Testis (tissue), 5 donors: ENCODE data around the gene EXOC5. TPM values are rescaled to one million over a fixed set of nuclear protein-coding genes. Genes with fewer than 3 reads are reported as not detected.
A peak's percentile ranks its signal among the peaks of the same experiment; 100 is the strongest.

Experiments used
- DNase-seq: peaks from one replicate; pipeline ENCODE4 v3.0.0-alpha.2; 2019
- H3K27ac ChIP-seq, 2 donors: fragments of 200-600 bp; sonication (generic); one replicate each; pipeline ENCODE4 v1.5.1; 2019
- H3K27me3 ChIP-seq: fragments of 200-600 bp; sonication (generic); one replicate; pipeline ENCODE4 v1.5.1; 2019
- H3K36me3 ChIP-seq: fragments of 200-600 bp; sonication (generic); one replicate; pipeline ENCODE4 v1.5.1; 2017; ENCODE audit warnings: low read depth; ENCODE audit errors: missing control alignments
- H3K4me1 ChIP-seq: fragments of 200-600 bp; sonication (generic); one replicate; pipeline ENCODE4 v1.5.1; 2019
- H3K4me3 ChIP-seq, 2 donors: fragments of 200-600 bp; sonication (generic); one replicate each; pipeline ENCODE4 v1.5.1; 2017 to 2019
- H3K9me3 ChIP-seq: fragments of 200-600 bp; sonication (generic); one replicate; pipeline ENCODE4 v1.5.1; 2017
- CTCF ChIP-seq, 3 experiments: fragments of 450-650 bp in 2 of 3; fragments of 200-600 bp in 1 of 3; sonication (generic) in 1 of 3; IDR thresholded peaks; one replicate each; pipeline ENCODE4 v1.5.1; 2016 to 2019; ENCODE audit warnings: antibody characterized with exemption in 3 of 3, mild to moderate bottlenecking in 2 of 3, moderate library complexity in 1 of 3
- POLR2A ChIP-seq: fragments of 450-650 bp; IDR thresholded peaks from one replicate; pipeline ENCODE4 v1.6.1; 2017; ENCODE audit warnings: antibody characterized with exemption, mild to moderate bottlenecking, moderate library complexity
- WGBS, 2 donors: methylation state at CpG; one replicate each; pipeline ENCODE4 v1.1.5; 2018; 5-methylcytosine and 5-hydroxymethylcytosine counted together
- intact Hi-C: fragments of 100-400 bp; cut with DNase I; formaldehyde crosslinking; loops from one replicate; pipeline ENCODE4 v1.15.1; 2023; ENCODE audit warnings: low total_unique reads
- long read RNA-seq, 2 donors: transcript quantifications; one replicate each; lab custom pipeline, GENCODE V29; 2026
- polyA plus RNA-seq: library from polyadenylated mRNA; stranded (reverse); fragments of 350-450 nt; fragmentation: Illumina TruSeq; extraction: RNeasy Lipid Tissue Mini Kit (QIAGEN cat#74804); gene quantifications from one replicate; pipeline ENCODE4 v1.2.3, GENCODE V29; 2014; ENCODE audit warnings: low read depth, low replicate concordance; ENCODE audit not compliant: insufficient read depth
- total RNA-seq, 2 donors: library from RNA; depleted of rRNA; stranded (reverse); fragments of >200 nt; gene quantifications; one replicate each; pipeline ENCODE4 v1.2.3, GENCODE V29; 2016

Gene EXOC5
- total RNA-seq (10 to 100 TPM; 73.7 to 89.4 TPM), polyA plus RNA-seq (133 TPM)
- long read RNA-seq, donor 1, full-length matches to known transcripts: 9 of 35 reads
- long read RNA-seq, donor 1, partial matches to known transcripts: 15 of 35 reads
- long read RNA-seq, donor 1, other reads (novel, unspliced or antisense): 11 of 35 reads
- long read RNA-seq, donor 2, full-length matches to known transcripts: 3 of 3 reads
- long read RNA-seq, donor 2, partial matches to known transcripts: 0 of 3 reads
- long read RNA-seq, donor 2, other reads (novel, unspliced or antisense): 0 of 3 reads

- DNase-seq: peak; percentile 96
- Histone ChIP-seq H3K27me3 (no peaks in the 10 kb centered on the region), H3K4me3 (peak within 1 kb of the TSS; percentile 82 to 88), H3K4me1 (peaks cover 27% of the 10 kb centered on the region), H3K9me3 (no peaks in the 10 kb centered on the region), H3K36me3 (no peaks in the 10 kb centered on the region), H3K27ac (peak within 1 kb of the TSS; percentile 89 to 98)
- 0 to 1% methylated on average over 43 to 70 of the region's 76 CpGs for WGBS, 2 donors
- TF ChIP-seq CTCF (IDR thresholded peaks at IDR 0.05) (peak in 1 of 3 experiments; percentile 27), POLR2A (no peak)
- intact Hi-C loops: no loop called here
Observed at GRCh38 chr14:57268161-57269069, at the start of gene EXOC5, which contains the start of gene AP5M1. EXOC5 (minus strand) TSS chr14:57268905; CDS start chr14:57268648, 257 bp downstream. AP5M1 (plus strand) TSS chr14:57268971; CDS start chr14:57269315, 344 bp downstream.

GRCh38 chr14:57317248-57317833 is 48.6 kb upstream of the EXOC5 start:
- H3K27ac ChIP-seq: no peak overlapping the region
- H3K4me1 ChIP-seq: no peaks in the 10 kb centered on the region
- WGBS, 2 donors: 19 to 20% methylated on average over 3 of the region's 3 CpGs
- no peaks in the 10 kb centered on the region for H3K36me3 ChIP-seq
- TF ChIP-seq CTCF (IDR thresholded peaks at IDR 0.05): peak; percentile 56 to 76 (median 60)
- TF ChIP-seq POLR2A: no peak
- H3K27me3 ChIP-seq: no peaks in the 10 kb centered on the region
- intact Hi-C loops: no loop called here
- no peaks in the 10 kb centered on the region for H3K9me3 ChIP-seq
- no peak overlapping the region for H3K4me3 ChIP-seq
- DNase-seq: peak; percentile 84

GRCh38 chr14:57314396-57315089 is 45.8 kb upstream of the EXOC5 start:
- no peaks in the 10 kb centered on the region for H3K9me3 ChIP-seq
- intact Hi-C loops: no loop called here
- H3K27ac ChIP-seq: no peak overlapping the region
- H3K4me1 ChIP-seq: no peaks in the 10 kb centered on the region
- H3K4me3 ChIP-seq: no peak overlapping the region
- no peak for DNase-seq
- no peaks in the 10 kb centered on the region for H3K27me3 ChIP-seq
- TF ChIP-seq CTCF (IDR thresholded peaks at IDR 0.05) (no peak), POLR2A (no peak)
- H3K36me3 ChIP-seq: no peaks in the 10 kb centered on the region
- WGBS, 2 donors: 67 to 71% methylated on average over 7 of the region's 7 CpGs

GRCh38 chr14:57302883-57303282 is 34.2 kb upstream of the EXOC5 start:
- DNase-seq: no peak
- Histone ChIP-seq H3K4me3 (no peak overlapping the region), H3K36me3 (no peaks in the 10 kb centered on the region), H3K4me1 (no peaks in the 10 kb centered on the region), H3K27me3 (no peaks in the 10 kb centered on the region), H3K27ac (no peak overlapping the region), H3K9me3 (no peaks in the 10 kb centered on the region)
- intact Hi-C loops: no loop called here
- WGBS, 2 donors: 73 to 81% methylated on average over 5 of the region's 5 CpGs
- no peak for TF ChIP-seq CTCF (IDR thresholded peaks at IDR 0.05)
- TF ChIP-seq POLR2A: no peak
